Myocyte (in vitro differentiated cells): ENCODE data around the gene SMYD3. TPM values are rescaled to one million over a fixed set of nuclear protein-coding genes. Genes with fewer than 3 reads are reported as not detected.
A peak's percentile ranks its signal among the peaks of the same experiment; 100 is the strongest.
"Not testable (repeated sequence)": the region's sequence is repeated elsewhere in the genome, so short reads cannot be mapped to it uniquely, and the experiment has no call there.

Source experiments
- DNase-seq: peaks from one replicate; pipeline ENCODE4 v3.0.0-alpha.2; 2012; ENCODE audit warnings: low read depth
- total RNA-seq: library from RNA; depleted of rRNA; stranded (reverse); fragments of >200 nt; gene quantifications from 2 replicates; pipeline ENCODE4 v1.2.3, GENCODE V29; 2014

The SMYD3 gene
- total RNA-seq, 1 donor from 2014 or later = 18.7 TPM

- DNase-seq = peak; percentile 7
Measured at GRCh38 chr1:246364415-246364941, 142.6 kb downstream of the SMYD3 start.

- DNase-seq = not testable (repeated sequence)
Measured at GRCh38 chr1:246357014-246357598, 150.0 kb downstream of the SMYD3 start.

GRCh38 chr1:246355411-246356230 lies 151.5 kb downstream of the SMYD3 start:
- no peak for DNase-seq

GRCh38 chr1:246351721-246352120 lies 155.4 kb downstream of the SMYD3 start:
- DNase-seq = no peak

GRCh38 chr1:246350745-246351144 lies 156.3 kb downstream of the SMYD3 start:
- no peak for DNase-seq

- DNase-seq = no peak
Measured at GRCh38 chr1:246343937-246344336, 163.1 kb downstream of the SMYD3 start.

- no peak for DNase-seq
Measured at GRCh38 chr1:246343251-246343650, 163.8 kb downstream of the SMYD3 start.

- no peak for DNase-seq
Measured at GRCh38 chr1:246338546-246338945, 168.5 kb downstream of the SMYD3 start.

- no peak for DNase-seq
Measured at GRCh38 chr1:246338098-246338497, 169.0 kb downstream of the SMYD3 start.

- no peak for DNase-seq
Measured at GRCh38 chr1:246335151-246335550, 171.9 kb downstream of the SMYD3 start.

GRCh38 chr1:246333855-246334254 lies 173.2 kb downstream of the SMYD3 start:
- DNase-seq = no peak

GRCh38 chr1:246332078-246332477 lies 175.0 kb downstream of the SMYD3 start:
- no peak for DNase-seq

GRCh38 chr1:246329900-246330299 lies 177.2 kb downstream of the SMYD3 start:
- DNase-seq = no peak

- not testable (repeated sequence) for DNase-seq
Measured at GRCh38 chr1:246329292-246329691, 177.8 kb downstream of the SMYD3 start.

GRCh38 chr1:246324711-246325110 lies 182.4 kb downstream of the SMYD3 start:
- DNase-seq = no peak

GRCh38 chr1:246324033-246324432 lies 183.0 kb downstream of the SMYD3 start:
- DNase-seq = not testable (repeated sequence)

- peak; percentile 22 for DNase-seq
Measured at GRCh38 chr1:246320286-246320685, 186.8 kb downstream of the SMYD3 start.

- peak; percentile 48 for DNase-seq
Measured at GRCh38 chr1:246319083-246319714, 187.9 kb downstream of the SMYD3 start.

- DNase-seq = no peak
Measured at GRCh38 chr1:246318622-246319021, 188.5 kb downstream of the SMYD3 start.

GRCh38 chr1:246318036-246318359 lies 189.1 kb downstream of the SMYD3 start:
- DNase-seq = no peak

GRCh38 chr1:246317332-246318035 lies 189.6 kb downstream of the SMYD3 start:
- DNase-seq = no peak

GRCh38 chr1:246311461-246311860 lies 195.6 kb downstream of the SMYD3 start:
- DNase-seq = no peak
